NCI-H524 treated with DMSO at 0.1 percent for 48 hours (cell line): ENCODE measurements around the gene HS1BP3.

Source experiments
- DNase-seq: peaks from one replicate; lab custom pipeline; 2025; lab: John Stamatoyannopoulos, UW

The HS1BP3 gene

GRCh38 chr2:20663196-20664070, 12.5 kb upstream of the HS1BP3 start:
- no peak for DNase-seq

- DNase-seq = no peak
Measured at GRCh38 chr2:20662308-20662937, 11.5 kb upstream of the HS1BP3 start.

- DNase-seq = peak; percentile 14
Measured at GRCh38 chr2:20661421-20662307, 10.8 kb upstream of the HS1BP3 start.

GRCh38 chr2:20660506-20661420, 9.9 kb upstream of the HS1BP3 start:
- no peak for DNase-seq

GRCh38 chr2:20657522-20658235, 6.8 kb upstream of the HS1BP3 start:
- no peak for DNase-seq

- DNase-seq = no peak
Measured at GRCh38 chr2:20656561-20656960, 5.7 kb upstream of the HS1BP3 start.

- DNase-seq = no peak
Measured at GRCh38 chr2:20654535-20654813, 3.6 kb upstream of the HS1BP3 start.

GRCh38 chr2:20653695-20654534, 3.0 kb upstream of the HS1BP3 start:
- DNase-seq = no peak

- no peak for DNase-seq
Measured at GRCh38 chr2:20652673-20653575, 2.0 kb upstream of the HS1BP3 start.

GRCh38 chr2:20652141-20652540, 1.2 kb upstream of the HS1BP3 start:
- DNase-seq = no peak

GRCh38 chr2:20651731-20652099, 817 bp upstream of the HS1BP3 start:
- DNase-seq = no peak

- peak; percentile 40 for DNase-seq
Measured at GRCh38 chr2:20650393-20650876, 463 bp downstream of the HS1BP3 start.

- no peak for DNase-seq
Measured at GRCh38 chr2:20649976-20650375, 922 bp downstream of the HS1BP3 start.

GRCh38 chr2:20649576-20649975, 1.3 kb downstream of the HS1BP3 start:
- no peak for DNase-seq

GRCh38 chr2:20648831-20649230, 2.1 kb downstream of the HS1BP3 start:
- DNase-seq = no peak

- no peak for DNase-seq
Measured at GRCh38 chr2:20648206-20648605, 2.7 kb downstream of the HS1BP3 start.

- DNase-seq = no peak
Measured at GRCh38 chr2:20647738-20648137, 3.2 kb downstream of the HS1BP3 start.

- DNase-seq = no peak
Measured at GRCh38 chr2:20647211-20647610, 3.7 kb downstream of the HS1BP3 start.

- DNase-seq = no peak
Measured at GRCh38 chr2:20646446-20646845, 4.5 kb downstream of the HS1BP3 start.
